ENCODE data around the gene PAK4.

GRCh38 chr19:39145180-39145953 is 19.8 kb downstream of the PAK4 start:
- TF ChIP-seq EP300 (IDR thresholded peaks at IDR 0.05; ENCODE audit: borderline replicate concordance) (no peak), YY1 (IDR thresholded peaks at IDR 0.05; ENCODE audit: low read depth) (no peak), FOXM1 (IDR thresholded peaks at IDR 0.05; ENCODE audit: borderline replicate concordance, low read depth) (no peak), EGR1 (IDR thresholded peaks at IDR 0.05) (no peak), USF1 (IDR thresholded peaks at IDR 0.05) (no peak), RAD21 (IDR thresholded peaks at IDR 0.05; ENCODE audit: low read depth) (no peak), TAF1 (IDR thresholded peaks at IDR 0.05; ENCODE audit: low read depth) (no peak), TCF12 (IDR thresholded peaks at IDR 0.05; ENCODE audit: low read depth) (no peak), CEBPB (IDR thresholded peaks at IDR 0.05) (no peak), MAX (IDR thresholded peaks at IDR 0.05) (no peak), NFIC (IDR thresholded peaks at IDR 0.05) (no peak), ZBTB7A (IDR thresholded peaks at IDR 0.05; ENCODE audit: low read depth) (no peak), TEAD4 (IDR thresholded peaks at IDR 0.05) (no peak)
- TF ChIP-seq, protein P1, sequence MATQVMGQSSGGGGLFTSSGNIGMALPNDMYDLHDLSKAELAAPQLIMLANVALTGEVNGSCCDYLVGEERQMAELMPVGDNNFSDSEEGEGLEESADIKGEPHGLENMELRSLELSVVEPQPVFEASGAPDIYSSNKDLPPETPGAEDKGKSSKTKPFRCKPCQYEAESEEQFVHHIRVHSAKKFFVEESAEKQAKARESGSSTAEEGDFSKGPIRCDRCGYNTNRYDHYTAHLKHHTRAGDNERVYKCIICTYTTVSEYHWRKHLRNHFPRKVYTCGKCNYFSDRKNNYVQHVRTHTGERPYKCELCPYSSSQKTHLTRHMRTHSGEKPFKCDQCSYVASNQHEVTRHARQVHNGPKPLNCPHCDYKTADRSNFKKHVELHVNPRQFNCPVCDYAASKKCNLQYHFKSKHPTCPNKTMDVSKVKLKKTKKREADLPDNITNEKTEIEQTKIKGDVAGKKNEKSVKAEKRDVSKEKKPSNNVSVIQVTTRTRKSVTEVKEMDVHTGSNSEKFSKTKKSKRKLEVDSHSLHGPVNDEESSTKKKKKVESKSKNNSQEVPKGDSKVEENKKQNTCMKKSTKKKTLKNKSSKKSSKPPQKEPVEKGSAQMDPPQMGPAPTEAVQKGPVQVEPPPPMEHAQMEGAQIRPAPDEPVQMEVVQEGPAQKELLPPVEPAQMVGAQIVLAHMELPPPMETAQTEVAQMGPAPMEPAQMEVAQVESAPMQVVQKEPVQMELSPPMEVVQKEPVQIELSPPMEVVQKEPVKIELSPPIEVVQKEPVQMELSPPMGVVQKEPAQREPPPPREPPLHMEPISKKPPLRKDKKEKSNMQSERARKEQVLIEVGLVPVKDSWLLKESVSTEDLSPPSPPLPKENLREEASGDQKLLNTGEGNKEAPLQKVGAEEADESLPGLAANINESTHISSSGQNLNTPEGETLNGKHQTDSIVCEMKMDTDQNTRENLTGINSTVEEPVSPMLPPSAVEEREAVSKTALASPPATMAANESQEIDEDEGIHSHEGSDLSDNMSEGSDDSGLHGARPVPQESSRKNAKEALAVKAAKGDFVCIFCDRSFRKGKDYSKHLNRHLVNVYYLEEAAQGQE (IDR thresholded peaks at IDR 0.05; ENCODE audit: low read depth) = no peak
